SH-SY5Y (cell line): ENCODE data around the gene FIGNL1.

Source experiments
- GATA2 ChIP-seq: IDR thresholded peaks from 2 replicates; pipeline ENCODE4 v1.6.1; 2011; ENCODE audit warnings: mild to moderate bottlenecking, low read depth, low read length
- GATA3 ChIP-seq: IDR thresholded peaks from 2 replicates; pipeline ENCODE4 v1.6.1; 2011; ENCODE audit warnings: low read depth, mild to moderate bottlenecking, low read length, moderate library complexity

FIGNL1 gene

DNA sequence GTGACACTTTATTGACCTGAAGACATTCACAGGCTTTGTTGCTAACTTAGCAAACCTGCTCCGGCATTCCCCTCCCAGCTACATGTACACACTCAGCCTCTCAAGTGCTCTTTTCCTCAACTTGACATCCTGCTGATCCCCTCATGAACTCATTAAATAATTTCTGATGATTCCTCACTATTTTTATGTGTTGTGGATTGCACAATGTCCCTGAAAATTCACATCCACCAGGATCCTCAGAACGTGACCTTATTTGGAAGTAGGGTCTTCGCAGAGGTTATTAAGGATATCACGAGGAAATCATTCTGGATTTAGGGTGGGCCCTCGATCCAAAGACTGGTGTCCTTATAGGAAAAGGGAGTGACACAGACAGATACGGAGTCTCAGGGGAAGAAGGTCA lies 27.3 kb downstream of the FIGNL1 start:
- no peak for TF ChIP-seq GATA3
- no peak for TF ChIP-seq GATA2

DNA sequence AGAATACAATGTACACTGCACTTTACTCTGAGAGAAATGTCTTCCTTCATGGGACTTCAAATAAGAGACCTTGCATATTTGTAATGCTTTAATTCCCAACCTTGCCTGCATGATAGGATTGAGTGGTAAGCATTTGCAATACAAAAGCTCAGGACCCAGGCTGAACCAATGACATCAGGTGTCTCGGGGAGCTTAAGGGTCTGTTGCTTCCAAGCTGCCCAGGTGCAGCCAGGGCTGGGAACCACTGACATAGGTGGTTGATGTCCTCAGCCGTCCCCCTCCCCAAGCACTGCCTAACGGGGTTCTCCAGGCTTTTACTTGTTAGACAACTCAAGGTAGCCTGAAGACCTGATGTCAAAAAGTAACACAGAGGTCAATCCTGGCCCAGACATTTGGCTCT lies 29.1 kb downstream of the FIGNL1 start:
- TF ChIP-seq GATA3, result no peak
- no peak for TF ChIP-seq GATA2

DNA sequence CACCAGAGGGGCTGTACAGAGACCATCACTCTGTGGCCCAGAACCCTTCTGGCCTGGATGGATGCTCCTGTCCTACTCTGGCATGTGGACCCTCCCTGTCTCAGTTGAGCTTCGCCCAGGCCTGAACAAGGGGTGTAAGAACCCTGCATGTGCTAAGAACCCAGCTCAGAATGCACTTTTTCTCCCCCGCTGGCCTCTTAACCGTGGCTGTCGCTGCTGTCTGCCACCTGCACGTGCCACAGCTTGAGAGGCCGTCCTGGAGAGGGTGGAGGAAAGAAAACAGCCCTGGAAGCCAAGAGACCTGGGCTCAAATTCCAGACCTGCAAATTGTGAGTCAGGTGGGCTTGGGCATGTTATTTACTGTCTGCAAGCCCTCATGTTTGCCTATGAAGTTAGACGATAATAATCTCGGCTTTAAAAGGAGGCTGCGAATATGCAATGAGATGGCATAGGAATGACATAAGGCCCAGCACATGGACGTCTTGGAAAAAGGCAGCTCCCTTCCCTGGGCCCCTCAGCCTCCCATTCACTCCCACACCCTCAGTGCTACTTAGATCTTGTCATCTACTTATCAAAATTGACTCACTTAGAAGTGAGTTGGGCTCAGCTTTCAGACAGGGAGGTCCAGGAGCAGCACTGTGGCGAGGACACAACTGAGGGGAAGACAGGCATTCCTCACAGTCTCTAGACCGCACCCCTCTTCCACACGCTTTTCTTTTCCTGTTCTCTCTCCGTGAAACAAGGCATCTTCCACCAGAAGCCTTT lies 31.4 kb downstream of the FIGNL1 start:
- TF ChIP-seq GATA2, result no peak
- TF ChIP-seq GATA3, result no peak

DNA sequence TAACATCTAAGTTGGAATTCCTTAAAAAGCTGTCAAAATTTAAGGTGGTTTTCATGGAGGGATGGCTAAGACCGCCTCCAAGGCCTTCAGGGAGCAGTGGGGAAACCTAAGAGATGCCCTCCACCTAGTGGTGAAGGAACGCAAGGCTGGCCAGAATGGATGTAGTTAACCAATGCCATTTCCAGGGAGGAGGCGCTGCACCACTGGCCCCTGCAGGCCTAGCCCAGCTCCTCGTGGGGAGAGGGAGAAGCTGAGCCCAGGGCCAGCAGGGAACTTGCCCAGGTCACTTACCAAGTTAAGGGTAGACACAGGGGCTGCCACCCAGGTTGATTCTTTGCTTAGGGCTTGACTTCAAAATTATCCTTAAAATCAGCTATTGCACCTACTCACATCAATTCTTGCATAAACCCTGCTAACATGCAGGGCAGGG lies 32.0 kb downstream of the FIGNL1 start:
- no peak for TF ChIP-seq GATA2
- no peak for TF ChIP-seq GATA3

DNA sequence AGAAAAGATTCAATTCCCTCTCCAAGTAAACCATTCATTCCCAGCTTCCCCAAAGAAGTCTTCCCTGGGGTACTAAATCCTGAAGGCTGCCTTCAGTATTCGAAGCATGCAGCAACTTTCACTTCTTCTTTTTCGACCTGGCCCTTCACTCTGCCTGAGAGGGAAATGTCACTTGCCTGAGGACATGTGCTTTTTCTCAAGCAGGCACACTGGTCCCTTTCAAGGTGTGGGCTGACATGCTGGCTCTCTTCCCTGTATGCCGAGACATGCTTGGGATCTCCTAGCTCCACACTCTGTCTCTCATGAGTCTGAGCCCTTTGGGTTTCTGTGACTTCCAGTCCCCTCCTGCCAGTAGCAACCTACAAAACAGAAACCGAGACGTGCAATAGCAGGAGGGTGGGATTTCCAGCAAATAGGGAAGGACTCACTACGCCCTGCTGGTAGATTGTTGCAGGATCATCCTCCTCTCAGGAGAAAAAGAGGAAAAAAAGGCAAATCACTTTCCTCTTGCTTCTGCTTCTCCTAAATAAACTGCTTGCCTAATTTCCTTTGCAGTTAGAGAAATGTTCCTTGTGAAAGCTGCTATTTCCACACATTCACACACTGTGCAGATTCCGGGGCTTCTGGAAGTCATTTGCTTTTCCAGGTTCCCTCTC lies 33.5 kb downstream of the FIGNL1 start:
- no peak for TF ChIP-seq GATA3
- no peak for TF ChIP-seq GATA2

DNA sequence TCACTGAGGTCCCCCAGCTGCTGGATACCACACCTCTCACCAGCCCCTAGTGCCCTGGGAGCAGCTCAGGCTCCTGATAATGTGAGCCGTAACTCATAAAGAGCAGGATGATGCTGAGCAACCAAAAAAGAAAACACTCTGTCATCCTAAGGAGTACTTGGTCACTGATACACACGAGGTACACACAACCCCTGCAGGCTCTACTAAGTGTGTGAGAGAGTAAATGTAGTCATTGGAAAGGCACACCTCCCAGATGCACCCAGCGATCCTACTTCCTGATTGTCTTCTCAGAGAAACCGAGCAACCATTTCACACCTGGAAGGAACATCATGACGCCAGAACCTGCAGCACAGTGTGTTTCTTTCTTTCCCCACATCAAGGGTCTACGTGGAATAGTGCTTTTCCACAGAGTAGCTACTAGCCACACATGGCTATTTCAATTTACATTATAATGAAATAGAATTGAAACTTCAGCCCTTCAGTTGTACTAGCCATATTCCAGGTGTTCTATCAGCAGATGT lies 34.2 kb downstream of the FIGNL1 start:
- no peak for TF ChIP-seq GATA2
- TF ChIP-seq GATA3, result no peak

DNA sequence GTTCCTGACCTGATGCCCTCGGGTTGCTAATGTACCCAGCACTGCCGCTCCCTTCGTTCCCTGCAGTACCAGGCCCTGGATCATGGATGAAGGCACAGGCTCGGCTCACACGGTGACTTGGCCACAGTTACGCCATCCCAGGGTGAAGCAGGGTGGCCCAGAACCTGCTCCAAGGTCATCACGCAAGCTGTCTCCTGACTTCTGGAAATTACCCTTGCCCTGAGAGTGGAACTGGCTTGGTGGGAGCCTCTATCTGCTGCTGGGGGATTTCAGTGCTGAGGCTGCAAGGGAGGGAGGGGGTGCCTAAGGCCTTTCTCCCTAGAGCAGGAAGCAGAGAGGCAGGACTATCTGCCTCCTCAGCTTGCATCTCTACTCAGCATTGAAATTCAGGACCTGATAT lies 36.6 kb downstream of the FIGNL1 start:
- no peak for TF ChIP-seq GATA2
- TF ChIP-seq GATA3, result no peak

DNA sequence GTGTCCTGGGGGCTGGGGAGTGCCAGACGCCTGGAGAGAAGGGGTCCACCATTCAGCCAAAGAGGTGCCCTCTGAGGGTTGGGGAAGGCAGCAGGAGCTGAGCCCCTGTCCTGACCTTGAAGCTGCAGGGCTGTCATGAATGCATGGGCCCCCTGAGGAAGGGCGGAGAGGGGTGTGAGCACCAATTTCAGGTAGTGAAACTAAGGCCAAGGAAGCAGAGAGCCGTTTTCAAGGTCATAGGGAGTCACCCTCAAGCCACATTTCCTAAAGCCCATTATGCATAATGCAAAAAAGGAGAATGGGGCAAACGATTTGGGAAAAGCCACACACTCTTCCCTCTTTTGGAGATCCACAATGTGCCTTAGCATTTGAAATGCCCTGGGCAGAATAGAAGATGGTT lies 37.2 kb downstream of the FIGNL1 start:
- TF ChIP-seq GATA2, result no peak
- TF ChIP-seq GATA3, result no peak

DNA sequence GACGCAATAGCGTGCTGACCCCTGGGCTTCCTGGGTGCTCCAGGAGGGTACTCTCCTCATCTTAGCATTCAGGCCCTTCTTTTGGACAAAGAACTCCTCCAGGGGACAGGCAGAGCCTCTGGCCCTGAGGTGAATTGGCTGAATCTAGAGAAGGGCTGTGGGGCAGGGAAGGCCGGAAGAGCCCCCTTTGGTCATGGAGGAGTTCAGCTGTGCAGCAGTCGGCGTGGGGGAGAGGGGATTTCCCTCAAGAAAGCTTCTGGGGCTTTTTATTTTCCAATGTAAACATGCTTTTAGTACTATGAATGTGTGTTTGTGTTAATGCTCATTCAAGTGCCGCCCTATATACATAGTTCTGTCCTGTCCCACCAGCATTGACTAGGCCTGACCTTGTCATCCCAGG lies 38.8 kb downstream of the FIGNL1 start:
- no peak for TF ChIP-seq GATA3
- no peak for TF ChIP-seq GATA2

DNA sequence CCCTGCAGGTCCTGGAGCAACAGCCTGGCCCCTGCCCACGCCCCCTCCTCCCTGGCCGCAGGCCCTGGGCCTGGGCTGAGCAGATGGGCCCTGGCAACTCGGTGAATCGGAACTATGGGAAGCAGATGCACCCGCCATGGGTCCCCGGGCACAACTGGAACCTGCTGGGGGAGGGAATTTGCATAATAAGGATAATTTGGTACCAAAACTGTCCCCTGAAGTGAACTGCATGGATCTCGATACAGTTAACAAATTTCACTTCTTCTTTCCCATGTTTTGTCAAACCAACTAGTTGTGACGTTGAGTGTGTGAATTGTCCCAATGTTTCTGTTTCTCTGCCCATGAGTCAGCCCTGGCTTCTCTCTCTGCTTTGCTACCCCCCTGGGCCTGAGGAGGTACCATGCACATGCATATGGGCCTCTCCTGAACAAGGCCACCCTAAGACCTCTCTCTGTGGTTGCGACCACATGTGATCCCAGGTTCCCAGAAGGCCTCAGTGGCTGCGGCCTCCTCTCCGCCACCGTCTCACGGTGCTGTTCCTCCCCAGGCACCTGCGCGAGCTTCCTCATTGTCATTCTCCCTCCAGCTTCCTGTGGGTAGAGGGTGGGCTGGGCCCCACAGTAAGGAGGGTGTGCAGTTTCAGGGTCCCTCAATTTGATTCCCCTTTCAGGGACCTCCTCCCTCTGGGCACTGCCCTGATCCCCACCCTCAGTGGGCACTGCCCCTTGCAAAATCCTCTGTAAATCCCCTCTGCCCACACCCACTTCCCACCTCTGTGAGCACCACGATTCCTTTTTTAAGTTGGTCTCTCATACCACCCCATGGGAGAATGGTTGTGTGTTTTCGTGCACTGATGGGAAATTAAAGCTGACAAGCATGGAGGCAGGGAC lies 40.0 kb downstream of the FIGNL1 start:
- no peak for TF ChIP-seq GATA3
- no peak for TF ChIP-seq GATA2

DNA sequence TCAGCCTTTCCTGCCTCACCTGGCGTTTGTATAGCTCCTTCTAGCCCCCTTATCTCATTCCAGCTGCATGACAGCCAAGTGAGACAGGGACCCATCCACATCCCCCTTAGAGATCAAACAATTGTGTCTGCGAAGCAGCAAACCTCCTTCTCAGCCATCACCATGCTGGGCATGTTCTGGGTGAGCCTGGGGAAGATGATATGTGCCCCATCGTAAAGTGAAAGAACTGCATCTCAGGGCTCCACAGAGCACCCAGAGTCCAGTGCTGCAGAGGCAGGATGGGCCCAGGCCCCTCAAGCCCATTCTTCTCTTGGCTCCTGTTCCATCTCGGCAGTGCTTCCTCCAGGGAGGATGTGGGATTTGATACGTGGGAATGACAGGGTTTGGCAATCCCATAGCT lies 43.2 kb downstream of the FIGNL1 start:
- TF ChIP-seq GATA3 (no peak), GATA2 (no peak)

DNA sequence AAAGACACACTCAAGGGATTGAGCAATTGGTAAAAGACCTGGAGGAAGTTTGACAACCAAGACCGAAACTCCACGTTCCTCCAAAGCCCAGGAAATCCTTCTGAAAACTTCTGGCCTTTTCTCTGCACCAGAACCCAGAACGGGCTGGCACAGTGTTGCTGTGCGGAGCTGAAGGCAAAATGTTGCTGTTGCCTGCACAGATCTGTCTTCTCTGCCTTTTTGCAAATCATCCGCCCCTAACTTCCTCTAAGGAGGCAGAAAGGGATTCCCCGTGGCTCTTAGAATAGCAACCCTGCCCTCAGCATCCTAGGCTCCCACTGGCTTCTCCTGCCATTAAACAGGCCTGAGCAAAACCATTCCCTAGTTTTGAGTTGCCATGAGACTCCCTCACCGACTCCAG lies 44.9 kb downstream of the FIGNL1 start:
- no peak for TF ChIP-seq GATA2
- TF ChIP-seq GATA3, result no peak

DNA sequence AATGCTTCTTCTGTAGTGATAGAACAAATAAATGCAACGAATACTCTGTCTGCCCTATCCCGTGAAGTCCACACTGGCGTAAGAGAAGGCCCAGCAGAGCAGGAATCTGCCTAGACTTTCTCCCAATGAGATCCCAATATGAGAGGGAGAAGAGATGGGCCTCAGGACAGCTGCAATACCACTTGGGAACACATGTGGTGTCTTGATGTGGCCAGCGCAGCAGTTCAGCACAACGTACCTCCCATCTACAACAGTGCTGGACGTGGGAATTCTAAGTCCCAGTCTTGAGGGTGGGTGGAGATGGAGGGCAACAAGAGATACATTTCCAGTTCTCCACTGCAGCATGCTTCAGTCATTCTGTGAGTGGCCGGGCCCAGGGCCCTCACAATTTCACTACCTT lies 45.8 kb downstream of the FIGNL1 start:
- TF ChIP-seq GATA2, result no peak
- TF ChIP-seq GATA3, result no peak

DNA sequence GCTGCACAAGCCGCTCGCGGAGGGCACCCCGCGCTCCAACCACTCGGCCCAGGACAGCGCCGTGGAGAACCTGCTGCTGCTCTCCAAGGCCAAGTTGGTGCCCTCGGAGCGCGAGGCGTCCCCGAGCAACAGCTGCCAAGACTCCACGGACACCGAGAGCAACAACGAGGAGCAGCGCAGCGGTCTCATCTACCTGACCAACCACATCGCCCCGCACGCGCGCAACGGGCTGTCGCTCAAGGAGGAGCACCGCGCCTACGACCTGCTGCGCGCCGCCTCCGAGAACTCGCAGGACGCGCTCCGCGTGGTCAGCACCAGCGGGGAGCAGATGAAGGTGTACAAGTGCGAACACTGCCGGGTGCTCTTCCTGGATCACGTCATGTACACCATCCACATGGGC lies 50.0 kb downstream of the FIGNL1 start:
- TF ChIP-seq GATA3, result no peak
- no peak for TF ChIP-seq GATA2
